H9 (cell line): ENCODE data around the gene SEC61A2. TPM values are rescaled to one million over a fixed set of nuclear protein-coding genes. Genes with fewer than 3 reads are reported as not detected.

ENCODE experiments used
- DNase-seq: peaks from one replicate; pipeline ENCODE4 v3.0.0-alpha.2; 2017
- H2AFZ ChIP-seq: one replicate; pipeline ENCODE4 v1.6.1; 2013; ENCODE audit warnings: mild to moderate bottlenecking, low read length, control low read depth, moderate library complexity
- H2AK5ac ChIP-seq: 2 replicates; pipeline ENCODE4 v1.6.1; 2013; ENCODE audit warnings: low read length, control low read depth, mixed read lengths; ENCODE audit not compliant: insufficient read length
- H2BK120ac ChIP-seq: one replicate; pipeline ENCODE4 v1.6.1; 2013; ENCODE audit warnings: low read depth, mild to moderate bottlenecking, low read length, control low read depth, inconsistent platforms; ENCODE audit not compliant: poor library complexity, severe bottlenecking
- H2BK12ac ChIP-seq: 2 replicates; pipeline ENCODE4 v1.6.1; 2013; ENCODE audit warnings: low read length, control low read depth, mixed read lengths, low read depth; ENCODE audit not compliant: insufficient read length
- H2BK15ac ChIP-seq: 2 replicates; pipeline ENCODE4 v1.6.1; 2013; ENCODE audit warnings: low read depth, low read length, control low read depth
- H2BK20ac ChIP-seq: one replicate; pipeline ENCODE4 v1.6.1; 2013; ENCODE audit warnings: low read depth, mild to moderate bottlenecking, low read length, control low read depth, inconsistent platforms; ENCODE audit not compliant: poor library complexity, severe bottlenecking
- H2BK5ac ChIP-seq: 2 replicates; pipeline ENCODE4 v1.6.1; 2013; ENCODE audit warnings: low read length, control low read depth, mixed read lengths; ENCODE audit not compliant: insufficient read length
- H3K14ac ChIP-seq: 2 replicates; pipeline ENCODE4 v1.6.1; 2013; ENCODE audit warnings: low read length, control low read depth; ENCODE audit not compliant: insufficient read depth
- H3K18ac ChIP-seq: 2 replicates; pipeline ENCODE4 v1.6.1; 2013; ENCODE audit warnings: low read depth, mild to moderate bottlenecking, mixed read lengths, low read length, control low read depth; ENCODE audit not compliant: insufficient read length
- H3K23ac ChIP-seq: 2 replicates; pipeline ENCODE4 v1.6.1; 2013; ENCODE audit warnings: low read length, control low read depth, mixed read lengths, low read depth; ENCODE audit not compliant: insufficient read length
- H3K23me2 ChIP-seq: 2 replicates; pipeline ENCODE4 v1.6.1; 2013; ENCODE audit warnings: low read depth, mild to moderate bottlenecking, mixed read lengths, low read length, control low read depth; ENCODE audit not compliant: insufficient read length, poor library complexity, severe bottlenecking
- H3K27ac ChIP-seq: 2 replicates; pipeline ENCODE4 v1.5.1; 2013; ENCODE audit warnings: low read length, control low read depth, mixed read lengths, low read depth; ENCODE audit not compliant: insufficient read length
- H3K27me3 ChIP-seq: 2 replicates; pipeline ENCODE4 v1.6.1; 2013; ENCODE audit warnings: low read length, control low read depth, inconsistent platforms; ENCODE audit not compliant: insufficient read depth
- H3K4ac ChIP-seq: 2 replicates; pipeline ENCODE4 v1.6.1; 2013; ENCODE audit warnings: low read depth, mild to moderate bottlenecking, control low read depth, inconsistent platforms, low read length, moderate library complexity
- H3K4me1 ChIP-seq: 2 replicates; pipeline ENCODE4 v1.6.1; 2013; ENCODE audit warnings: low read length, control low read depth, inconsistent platforms; ENCODE audit not compliant: insufficient read depth
- H3K4me2 ChIP-seq: 2 replicates; pipeline ENCODE4 v1.6.1; 2013; ENCODE audit warnings: low read length, control low read depth, mixed read lengths; ENCODE audit not compliant: insufficient read length, insufficient read depth
- H3K56ac ChIP-seq: 2 replicates; pipeline ENCODE4 v1.6.1; 2013; ENCODE audit warnings: low read depth, mild to moderate bottlenecking, mixed read lengths, low read length, control low read depth; ENCODE audit not compliant: insufficient read length
- H3K79me1 ChIP-seq: 2 replicates; pipeline ENCODE4 v1.6.1; 2013; ENCODE audit warnings: low read depth, mild to moderate bottlenecking, moderate library complexity, low read length, control low read depth, inconsistent platforms; ENCODE audit not compliant: insufficient read depth, poor library complexity, severe bottlenecking
- H3K79me2 ChIP-seq: 2 replicates; pipeline ENCODE4 v1.6.1; 2013; ENCODE audit warnings: low read length, control low read depth, inconsistent platforms; ENCODE audit not compliant: insufficient read depth
- H3K9ac ChIP-seq: 2 replicates; pipeline ENCODE4 v1.6.1; 2013; ENCODE audit warnings: low read length, control low read depth, mixed read lengths; ENCODE audit not compliant: insufficient read length; ENCODE audit errors: extremely low read depth
- H3K9me3 ChIP-seq: one replicate; pipeline ENCODE4 v1.6.1; 2013; ENCODE audit warnings: low read depth, low read length, inconsistent platforms; ENCODE audit not compliant: control insufficient read depth
- H3T11ph ChIP-seq: one replicate; pipeline ENCODE4 v1.6.1; 2013; ENCODE audit warnings: mild to moderate bottlenecking, low read length, control low read depth, inconsistent platforms
- H4K20me1 ChIP-seq: one replicate; pipeline ENCODE4 v1.6.1; 2013; ENCODE audit not compliant: control insufficient read depth, insufficient read length, insufficient read depth
- H4K5ac ChIP-seq: 2 replicates; pipeline ENCODE4 v1.6.1; 2013; ENCODE audit warnings: low read depth, mild to moderate bottlenecking, mixed read lengths, low read length, control low read depth; ENCODE audit not compliant: insufficient read length
- H4K8ac ChIP-seq: replicated peaks from 2 replicates; pipeline ENCODE4 v1.6.1; 2013; ENCODE audit warnings: low read length, control low read depth, mixed read lengths, low read depth; ENCODE audit not compliant: insufficient read length
- H4K91ac ChIP-seq: 2 replicates; pipeline ENCODE4 v1.6.1; 2013; ENCODE audit warnings: low read depth, mild to moderate bottlenecking, moderate library complexity, mixed read lengths, low read length, control low read depth; ENCODE audit not compliant: insufficient read length
- H3K27ac Mint-ChIP-seq, 3 experiments: 2 replicates in 2 of 3; 3 replicates in 1 of 3; pipeline ENCODE4 v1.8.0; 2020 to 2021; ENCODE audit warnings: mixed read lengths in 3 of 3, mild to moderate bottlenecking in 1 of 3, moderate library complexity in 1 of 3
- H3K27me3 Mint-ChIP-seq: 2 replicates; pipeline ENCODE4 v1.8.0; 2021; ENCODE audit warnings: low read depth, mild to moderate bottlenecking, moderate library complexity, mixed read lengths
- H3K36me3 Mint-ChIP-seq, 3 experiments: 2 replicates in 2 of 3; 3 replicates in 1 of 3; pipeline ENCODE4 v1.8.0; 2020 to 2021; ENCODE audit warnings: low read depth in 3 of 3, mixed read lengths in 3 of 3; ENCODE audit not compliant: insufficient read depth in 1 of 3
- H3K4me1 Mint-ChIP-seq, 2 experiments: 2 replicates each; pipeline ENCODE4 v1.8.0; 2020; ENCODE audit warnings: mixed read lengths in 2 of 2
- H3K4me3 Mint-ChIP-seq, 2 experiments: 2 replicates in 1 of 2; 3 replicates in 1 of 2; pipeline ENCODE4 v1.8.0; 2020 to 2021; ENCODE audit warnings: mild to moderate bottlenecking in 2 of 2, mixed read lengths in 2 of 2, moderate library complexity in 1 of 2
- H3K9me3 Mint-ChIP-seq, 2 experiments: 2 replicates in 1 of 2; 3 replicates in 1 of 2; pipeline ENCODE4 v1.8.0; 2020; ENCODE audit warnings: mild to moderate bottlenecking in 2 of 2, mixed read lengths in 2 of 2, moderate library complexity in 1 of 2
- WGBS: extraction: QIAGEN DNeasy Blood & Tissue Kit; methylation state at CpG from one replicate; pipeline ENCODE4 v1.1.7; 2013; ENCODE audit warnings: missing lambda C conversion rate, low lambda C conversion rate, mixed read lengths; ENCODE audit not compliant: insufficient read length; ENCODE audit errors: extremely low coverage; 5-methylcytosine and 5-hydroxymethylcytosine counted together
- total RNA-seq: library from RNA; stranded (reverse); gene quantifications from 2 replicates; pipeline ENCODE4 v1.2.1, GENCODE V29; 2021
- TF ChIP-seq, protein P1 (sequence below): fragments of 200-600 bp; sonication (generic); conservative IDR thresholded peaks from 3 replicates; pipeline ENCODE4 v1.8.0; 2021; ENCODE audit warnings: antibody characterized with exemption, mild to moderate bottlenecking

SEC61A2 gene
- total RNA-seq, 1 experiment from 2014 or later: 13.9 TPM

- Histone ChIP-seq H3K14ac (no peak overlapping the region), H2AK5ac (no peak overlapping the region), H4K91ac (no peak overlapping the region), H4K8ac (no peak overlapping the region), H4K5ac (no peak overlapping the region), H3K4ac (no peak overlapping the region), H3K56ac (no peak overlapping the region), H3K27ac (no peak overlapping the region), H3K4me2 (no peak overlapping the region), H4K20me1 (no peaks in the 10 kb centered on the region), H2BK15ac (no peak overlapping the region), H3K4me1 (no peaks in the 10 kb centered on the region), H3K79me1 (no peaks in the 10 kb centered on the region), H3K9me3 (no peaks in the 10 kb centered on the region), H2AFZ (no peak overlapping the region), H3K9ac (no peak overlapping the region), H2BK120ac (no peak overlapping the region), H3K27me3 (no peaks in the 10 kb centered on the region), H3T11ph (no peak overlapping the region), H3K18ac (no peak overlapping the region), H2BK5ac (no peak overlapping the region), H3K23me2 (no peaks in the 10 kb centered on the region), H3K79me2 (no peaks in the 10 kb centered on the region), H3K23ac (no peak overlapping the region), H2BK12ac (no peak overlapping the region), H2BK20ac (no peak overlapping the region)
- no peak for DNase-seq
- Mint-ChIP-seq H3K4me1 (no peaks in the 10 kb centered on the region), H3K27ac (peak overlapping the region in 1 of 3 experiments; percentile 24; a peak in 2 of 7 replicates), H3K27me3 (no peaks in the 10 kb centered on the region), H3K36me3 (peaks cover 14 to 34% (median 30%) of the 10 kb centered on the region in 3 experiments; a peak in 6 of 7 replicates), H3K4me3 (no peak overlapping the region), H3K9me3 (no peaks in the 10 kb centered on the region)
- TF ChIP-seq, protein P1, sequence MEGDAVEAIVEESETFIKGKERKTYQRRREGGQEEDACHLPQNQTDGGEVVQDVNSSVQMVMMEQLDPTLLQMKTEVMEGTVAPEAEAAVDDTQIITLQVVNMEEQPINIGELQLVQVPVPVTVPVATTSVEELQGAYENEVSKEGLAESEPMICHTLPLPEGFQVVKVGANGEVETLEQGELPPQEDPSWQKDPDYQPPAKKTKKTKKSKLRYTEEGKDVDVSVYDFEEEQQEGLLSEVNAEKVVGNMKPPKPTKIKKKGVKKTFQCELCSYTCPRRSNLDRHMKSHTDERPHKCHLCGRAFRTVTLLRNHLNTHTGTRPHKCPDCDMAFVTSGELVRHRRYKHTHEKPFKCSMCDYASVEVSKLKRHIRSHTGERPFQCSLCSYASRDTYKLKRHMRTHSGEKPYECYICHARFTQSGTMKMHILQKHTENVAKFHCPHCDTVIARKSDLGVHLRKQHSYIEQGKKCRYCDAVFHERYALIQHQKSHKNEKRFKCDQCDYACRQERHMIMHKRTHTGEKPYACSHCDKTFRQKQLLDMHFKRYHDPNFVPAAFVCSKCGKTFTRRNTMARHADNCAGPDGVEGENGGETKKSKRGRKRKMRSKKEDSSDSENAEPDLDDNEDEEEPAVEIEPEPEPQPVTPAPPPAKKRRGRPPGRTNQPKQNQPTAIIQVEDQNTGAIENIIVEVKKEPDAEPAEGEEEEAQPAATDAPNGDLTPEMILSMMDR: no peak
- no CpG with 5 or more reads among the region's 3 CpGs for WGBS
Measured at GRCh38 chr10:12144538-12144937, 15.1 kb downstream of the SEC61A2 start.
